Measurements from ENCODE around the gene SCGB3A2.

DNA sequence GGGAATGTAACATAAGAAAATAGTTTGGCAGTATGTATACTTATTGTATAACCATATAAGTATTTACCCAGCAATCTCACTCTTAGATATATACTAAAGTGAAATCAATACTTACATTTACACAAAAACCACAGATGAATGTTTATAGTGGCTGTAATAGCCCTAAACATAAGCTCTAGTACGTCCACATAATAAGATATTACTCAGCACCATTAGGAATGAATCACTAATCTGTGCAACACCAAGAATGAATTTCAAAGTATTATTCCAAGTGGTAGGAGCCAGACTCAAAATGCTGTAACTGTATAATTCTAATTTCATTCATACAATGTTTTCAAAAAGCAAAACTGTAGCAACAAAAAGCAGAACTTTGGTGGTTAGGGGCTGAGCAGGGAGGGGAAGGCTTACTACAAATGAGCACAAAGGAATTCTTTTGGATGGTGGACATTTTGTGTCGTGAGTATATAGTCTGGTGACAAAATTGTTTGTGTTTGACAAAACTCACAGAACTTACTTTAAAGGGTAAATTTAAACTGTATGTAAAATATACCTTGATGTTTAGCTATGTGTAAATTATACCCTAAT lies 39.7 kb downstream of the SCGB3A2 start:
- TF ChIP-seq RARB (CRISPR knock-in tag; IDR thresholded peaks at IDR 0.05) (no peak), ARNTL (CRISPR knock-in tag; IDR thresholded peaks at IDR 0.05; ENCODE audit: borderline replicate concordance, low read depth) (no peak), BACH2 (CRISPR knock-in tag; IDR thresholded peaks at IDR 0.05; ENCODE audit: borderline replicate concordance) (no peak), PPARA (CRISPR knock-in tag; IDR thresholded peaks at IDR 0.05; ENCODE audit: borderline replicate concordance) (no peak), ZC3H10 (CRISPR knock-in tag; IDR thresholded peaks at IDR 0.05) (no peak), ZNF565 (CRISPR knock-in tag; conservative IDR thresholded peaks at IDR 0.05; ENCODE audit: low read depth) (no peak), CREB5 (CRISPR knock-in tag; IDR thresholded peaks at IDR 0.05; ENCODE audit: low read depth) (no peak), TSHZ2 (CRISPR knock-in tag; IDR thresholded peaks at IDR 0.05) (no peak), CSDC2 (CRISPR knock-in tag; IDR thresholded peaks at IDR 0.05) (no peak), ZNF8 (CRISPR knock-in tag; IDR thresholded peaks at IDR 0.05) (no peak), GLIS3 (CRISPR knock-in tag; IDR thresholded peaks at IDR 0.05) (no peak), ZFP3 (CRISPR knock-in tag; IDR thresholded peaks at IDR 0.05) (no peak)
- TF ChIP-seq, protein P1, sequence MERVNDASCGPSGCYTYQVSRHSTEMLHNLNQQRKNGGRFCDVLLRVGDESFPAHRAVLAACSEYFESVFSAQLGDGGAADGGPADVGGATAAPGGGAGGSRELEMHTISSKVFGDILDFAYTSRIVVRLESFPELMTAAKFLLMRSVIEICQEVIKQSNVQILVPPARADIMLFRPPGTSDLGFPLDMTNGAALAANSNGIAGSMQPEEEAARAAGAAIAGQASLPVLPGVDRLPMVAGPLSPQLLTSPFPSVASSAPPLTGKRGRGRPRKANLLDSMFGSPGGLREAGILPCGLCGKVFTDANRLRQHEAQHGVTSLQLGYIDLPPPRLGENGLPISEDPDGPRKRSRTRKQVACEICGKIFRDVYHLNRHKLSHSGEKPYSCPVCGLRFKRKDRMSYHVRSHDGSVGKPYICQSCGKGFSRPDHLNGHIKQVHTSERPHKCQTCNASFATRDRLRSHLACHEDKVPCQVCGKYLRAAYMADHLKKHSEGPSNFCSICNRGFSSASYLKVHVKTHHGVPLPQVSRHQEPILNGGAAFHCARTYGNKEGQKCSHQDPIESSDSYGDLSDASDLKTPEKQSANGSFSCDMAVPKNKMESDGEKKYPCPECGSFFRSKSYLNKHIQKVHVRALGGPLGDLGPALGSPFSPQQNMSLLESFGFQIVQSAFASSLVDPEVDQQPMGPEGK (CRISPR knock-in tag; IDR thresholded peaks at IDR 0.05; ENCODE audit: borderline replicate concordance), result no peak
- TF ChIP-seq, protein P2, sequence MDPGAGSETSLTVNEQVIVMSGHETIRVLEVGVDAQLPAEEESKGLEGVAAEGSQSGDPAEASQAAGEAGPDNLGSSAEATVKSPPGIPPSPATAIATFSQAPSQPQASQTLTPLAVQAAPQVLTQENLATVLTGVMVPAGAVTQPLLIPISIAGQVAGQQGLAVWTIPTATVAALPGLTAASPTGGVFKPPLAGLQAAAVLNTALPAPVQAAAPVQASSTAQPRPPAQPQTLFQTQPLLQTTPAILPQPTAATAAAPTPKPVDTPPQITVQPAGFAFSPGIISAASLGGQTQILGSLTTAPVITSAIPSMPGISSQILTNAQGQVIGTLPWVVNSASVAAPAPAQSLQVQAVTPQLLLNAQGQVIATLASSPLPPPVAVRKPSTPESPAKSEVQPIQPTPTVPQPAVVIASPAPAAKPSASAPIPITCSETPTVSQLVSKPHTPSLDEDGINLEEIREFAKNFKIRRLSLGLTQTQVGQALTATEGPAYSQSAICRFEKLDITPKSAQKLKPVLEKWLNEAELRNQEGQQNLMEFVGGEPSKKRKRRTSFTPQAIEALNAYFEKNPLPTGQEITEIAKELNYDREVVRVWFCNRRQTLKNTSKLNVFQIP (CRISPR knock-in tag; IDR thresholded peaks at IDR 0.05; ENCODE audit: borderline replicate concordance, low read depth), result no peak
